Measurements from ENCODE around the gene BICC1. TPM values are rescaled to one million over a fixed set of nuclear protein-coding genes. Genes with fewer than 3 reads are reported as not detected.

Gene BICC1
- total and polyA plus RNA-seq, 2 experiments from 2014 or later = 5.8 to 20.4 TPM

DNA sequence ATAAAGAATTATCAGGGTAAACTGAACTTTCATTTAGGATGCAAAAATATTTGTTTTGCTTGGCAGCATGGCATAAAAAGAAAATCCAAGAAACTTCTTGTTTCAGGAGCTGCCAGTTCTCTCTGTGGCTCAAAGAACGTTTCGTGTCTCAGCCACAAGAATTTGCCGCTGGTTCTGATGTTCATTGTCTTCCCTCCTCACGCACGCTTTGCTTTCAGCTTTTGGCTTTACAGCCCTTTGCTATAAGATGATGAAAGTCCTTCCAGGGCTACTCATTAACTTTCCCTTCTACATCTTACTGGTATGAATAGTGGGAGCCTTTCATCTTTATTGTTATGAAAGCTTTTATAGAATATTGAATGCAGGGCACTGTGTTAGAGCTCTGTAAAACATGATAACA lies 124.7 kb downstream of the BICC1 start:
- Histone ChIP-seq H3K9me2 (replicated peaks; ENCODE audit: insufficient read depth) (no peaks in the 10 kb centered on the region), H4K20me1 (ENCODE audit: insufficient read depth, poor library complexity, severe bottlenecking) (no peaks in the 10 kb centered on the region), H3K4me1 (ENCODE audit: insufficient read depth) (peaks cover 3% of the 10 kb centered on the region), H3K79me2 (peaks cover 9% of the 10 kb centered on the region), H3K4me2 (peak overlapping the region; percentile 33), H3K27ac (no peak overlapping the region), H2AFZ (no peak overlapping the region), H3K9me3 (ENCODE audit: low read depth) (no peaks in the 10 kb centered on the region), H3K36me3 (replicated peaks; ENCODE audit: insufficient read depth, low read depth) (no peaks in the 10 kb centered on the region), H3K4me3 (no peak overlapping the region), H3K27me3 (no peaks in the 10 kb centered on the region)
- 20% methylated on average over 5 of the region's 5 CpGs for WGBS (ENCODE audit: low lambda C conversion rate, missing lambda C conversion rate)
- TF ChIP-seq EZH2 (IDR thresholded peaks at IDR 0.05; ENCODE audit: borderline replicate concordance) (no peak), CTCF (IDR thresholded peaks at IDR 0.05; ENCODE audit: poor library complexity) (no peak), EZH2phosphoT487 (IDR thresholded peaks at IDR 0.05; ENCODE audit: low read depth, severe bottlenecking, unreplicated experiment) (no peak)
- peak; percentile 59 for DNase-seq (ENCODE audit: low spot score)

DNA sequence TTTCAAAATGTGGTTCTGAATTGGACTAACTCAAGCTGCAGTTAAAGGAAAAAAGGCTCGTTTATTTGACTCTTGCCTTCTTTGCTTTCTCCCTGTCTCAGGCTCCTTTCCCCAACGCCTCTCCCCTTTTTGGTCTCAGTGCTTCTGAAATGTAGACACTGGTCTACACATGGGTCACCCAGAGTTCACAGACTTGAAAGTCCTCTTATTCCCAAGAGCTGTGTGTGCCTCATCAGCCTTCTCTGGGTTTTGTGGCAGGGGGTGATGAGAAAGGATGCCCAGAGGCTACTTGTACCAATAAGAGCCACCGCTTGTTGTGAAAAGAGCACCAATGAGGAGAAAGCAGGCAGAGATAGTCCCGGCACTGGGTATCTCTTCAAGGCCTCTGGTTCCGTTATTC lies 125.7 kb downstream of the BICC1 start:
- Histone ChIP-seq H3K4me2 (no peak overlapping the region), H3K4me1 (ENCODE audit: insufficient read depth) (peaks cover 3% of the 10 kb centered on the region), H3K4me3 (no peak overlapping the region), H3K9me3 (ENCODE audit: low read depth) (no peaks in the 10 kb centered on the region), H3K36me3 (replicated peaks; ENCODE audit: insufficient read depth, low read depth) (no peaks in the 10 kb centered on the region), H3K27me3 (no peaks in the 10 kb centered on the region), H3K27ac (no peak overlapping the region), H3K79me2 (peaks cover 10% of the 10 kb centered on the region), H4K20me1 (ENCODE audit: insufficient read depth, poor library complexity, severe bottlenecking) (no peaks in the 10 kb centered on the region), H3K9me2 (replicated peaks; ENCODE audit: insufficient read depth) (no peaks in the 10 kb centered on the region), H2AFZ (no peak overlapping the region)
- no peak for TF ChIP-seq EZH2 (IDR thresholded peaks at IDR 0.05; ENCODE audit: borderline replicate concordance)
- no peak for TF ChIP-seq CTCF (IDR thresholded peaks at IDR 0.05; ENCODE audit: poor library complexity)
- TF ChIP-seq EZH2phosphoT487 (IDR thresholded peaks at IDR 0.05; ENCODE audit: low read depth, severe bottlenecking, unreplicated experiment) = no peak
- 66% methylated on average over 5 of the region's 5 CpGs for WGBS (ENCODE audit: low lambda C conversion rate, missing lambda C conversion rate)
- no peak for DNase-seq (ENCODE audit: low spot score)

DNA sequence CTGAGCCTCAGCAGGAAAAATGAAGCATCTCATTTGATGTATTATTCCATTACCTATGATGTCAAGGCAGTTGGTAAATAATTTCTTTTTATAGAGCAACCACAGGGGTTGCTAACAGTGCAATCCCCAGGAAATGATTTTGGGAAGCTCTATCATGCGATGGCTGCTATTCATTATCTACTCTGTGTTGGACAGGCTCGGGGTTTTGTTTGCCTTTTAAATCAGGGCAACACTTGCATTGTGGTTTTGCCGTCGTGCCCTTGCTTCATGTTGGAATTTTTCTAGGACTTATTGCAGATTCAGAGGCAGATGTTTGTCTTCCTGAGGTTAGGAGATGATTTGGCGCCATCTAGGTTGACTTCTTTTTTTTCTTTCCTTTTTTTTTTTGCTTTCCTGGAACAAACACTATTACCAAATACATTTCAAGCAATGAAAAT lies 128.4 kb downstream of the BICC1 start:
- Histone ChIP-seq H3K27me3 (no peaks in the 10 kb centered on the region), H3K4me2 (peak overlapping the region; percentile 40), H3K4me1 (ENCODE audit: insufficient read depth) (peaks cover 3% of the 10 kb centered on the region), H3K79me2 (peaks cover 17% of the 10 kb centered on the region), H2AFZ (no peak overlapping the region), H3K27ac (peak overlapping the region; percentile 24), H4K20me1 (ENCODE audit: insufficient read depth, poor library complexity, severe bottlenecking) (no peaks in the 10 kb centered on the region), H3K4me3 (no peak overlapping the region), H3K9me3 (ENCODE audit: low read depth) (no peaks in the 10 kb centered on the region), H3K9me2 (replicated peaks; ENCODE audit: insufficient read depth) (no peaks in the 10 kb centered on the region), H3K36me3 (replicated peaks; ENCODE audit: insufficient read depth, low read depth) (no peaks in the 10 kb centered on the region)
- 6% methylated on average over 5 of the region's 5 CpGs for WGBS (ENCODE audit: low lambda C conversion rate, missing lambda C conversion rate)
- DNase-seq (ENCODE audit: low spot score) = peak; percentile 60
- TF ChIP-seq EZH2phosphoT487 (IDR thresholded peaks at IDR 0.05; ENCODE audit: low read depth, severe bottlenecking, unreplicated experiment) (no peak), CTCF (IDR thresholded peaks at IDR 0.05; ENCODE audit: poor library complexity) (peak; percentile 58)

GRCh38 chr10:58641708-58642107 lies 129.0 kb downstream of the BICC1 start:
- Histone ChIP-seq H3K4me2 (peak overlapping the region; percentile 3), H4K20me1 (ENCODE audit: insufficient read depth, poor library complexity, severe bottlenecking) (no peaks in the 10 kb centered on the region), H3K9me2 (replicated peaks; ENCODE audit: insufficient read depth) (no peaks in the 10 kb centered on the region), H3K4me1 (ENCODE audit: insufficient read depth) (peaks cover 3% of the 10 kb centered on the region), H3K36me3 (replicated peaks; ENCODE audit: insufficient read depth, low read depth) (no peaks in the 10 kb centered on the region), H3K4me3 (no peak overlapping the region), H3K27me3 (no peaks in the 10 kb centered on the region), H3K79me2 (peaks cover 17% of the 10 kb centered on the region), H3K27ac (peak overlapping the region; percentile 24), H3K9me3 (ENCODE audit: low read depth) (no peaks in the 10 kb centered on the region), H2AFZ (no peak overlapping the region)
- WGBS (ENCODE audit: low lambda C conversion rate, missing lambda C conversion rate) = 34% methylated on average over 2 of the region's 2 CpGs
- DNase-seq (ENCODE audit: low spot score) = no peak
- no peak for TF ChIP-seq EZH2 (IDR thresholded peaks at IDR 0.05; ENCODE audit: borderline replicate concordance)
- TF ChIP-seq CTCF (IDR thresholded peaks at IDR 0.05; ENCODE audit: poor library complexity) = no peak
- TF ChIP-seq EZH2phosphoT487 (IDR thresholded peaks at IDR 0.05; ENCODE audit: low read depth, severe bottlenecking, unreplicated experiment) = no peak
